Hepatocyte (in vitro differentiated cells): ENCODE measurements around the gene FERMT2. TPM values are rescaled to one million over a fixed set of nuclear protein-coding genes. Genes with fewer than 3 reads are reported as not detected.

Source experiments
- DNase-seq: peaks from one replicate; pipeline ENCODE4 v3.0.0-alpha.2; 2016; ENCODE audit warnings: low spot score
- H2AFZ ChIP-seq: fragments of 200-600 bp; sonication (generic); 2 replicates; pipeline ENCODE4 v1.6.0; 2016; ENCODE audit warnings: antibody characterized with exemption, mild to moderate bottlenecking
- H3K27ac ChIP-seq: fragments of 200-600 bp; sonication (generic); 2 replicates; pipeline ENCODE4 v1.5.1; 2016; ENCODE audit warnings: mild to moderate bottlenecking
- H3K27me3 ChIP-seq: fragments of 200-600 bp; sonication (generic); 2 replicates; pipeline ENCODE4 v1.6.1; 2016
- H3K36me3 ChIP-seq: fragments of 200-600 bp; sonication (generic); replicated peaks from 2 replicates; pipeline ENCODE4 v1.5.1; 2016; ENCODE audit warnings: low read depth; ENCODE audit not compliant: insufficient read depth
- H3K4me1 ChIP-seq: fragments of 200-600 bp; sonication (generic); 2 replicates; pipeline ENCODE4 v1.5.1; 2016; ENCODE audit warnings: mild to moderate bottlenecking, moderate library complexity; ENCODE audit not compliant: insufficient read depth
- H3K4me2 ChIP-seq: fragments of 200-600 bp; sonication (generic); 2 replicates; pipeline ENCODE4 v1.6.0; 2016
- H3K4me3 ChIP-seq: fragments of 200-600 bp; sonication (generic); 2 replicates; pipeline ENCODE4 v1.5.1; 2016; ENCODE audit warnings: mild to moderate bottlenecking
- H3K79me2 ChIP-seq: fragments of 200-600 bp; sonication (generic); 2 replicates; pipeline ENCODE4 v1.6.0; 2017; ENCODE audit warnings: mild to moderate bottlenecking
- H3K9me2 ChIP-seq: fragments of 200-600 bp; sonication (generic); replicated peaks from 2 replicates; pipeline ENCODE4 v1.6.0; 2017; ENCODE audit warnings: mild to moderate bottlenecking; ENCODE audit not compliant: insufficient read depth
- H3K9me3 ChIP-seq: fragments of 200-600 bp; sonication (generic); 2 replicates; pipeline ENCODE4 v1.5.1; 2016; ENCODE audit warnings: low read depth, mild to moderate bottlenecking
- H4K20me1 ChIP-seq: fragments of 200-600 bp; sonication (generic); 2 replicates; pipeline ENCODE4 v1.6.0; 2016; ENCODE audit warnings: mild to moderate bottlenecking; ENCODE audit not compliant: insufficient read depth, poor library complexity, severe bottlenecking
- EZH2 ChIP-seq: fragments of 200-600 bp; sonication (generic); IDR thresholded peaks from 2 replicates; pipeline ENCODE4 v1.6.1; 2016; ENCODE audit warnings: antibody characterized with exemption, mild to moderate bottlenecking, borderline replicate concordance
- EZH2phosphoT487 ChIP-seq: fragments of 200-600 bp; sonication (generic); IDR thresholded peaks from one replicate; pipeline ENCODE4 v1.6.1; 2018; ENCODE audit warnings: antibody characterized with exemption, mild to moderate bottlenecking, low read depth, moderate library complexity; ENCODE audit not compliant: unreplicated experiment, severe bottlenecking
- WGBS: methylation state at CpG from one replicate; pipeline ENCODE4 v1.1.6; 2016; ENCODE audit warnings: low lambda C conversion rate; ENCODE audit errors: missing lambda C conversion rate; 5-methylcytosine and 5-hydroxymethylcytosine counted together
- polyA plus RNA-seq: library from polyadenylated mRNA; unstranded; fragments of >200 nt; fragmentation: Nextera tagmentation; extraction: Ambion mirVana; gene quantifications from 2 replicates; pipeline ENCODE4 v1.2.1, GENCODE V29; 2016
- total RNA-seq: library from RNA; depleted of rRNA; stranded (reverse); fragments of >200 nt; gene quantifications from 2 replicates; pipeline ENCODE4 v1.2.3, GENCODE V29; 2014
- TF ChIP-seq, protein P1 (sequence below): fragments of 200-600 bp; sonication (generic); IDR thresholded peaks from 2 replicates; pipeline ENCODE4 v1.5.1; 2016; ENCODE audit warnings: antibody characterized with exemption, mild to moderate bottlenecking; ENCODE audit not compliant: poor library complexity

The FERMT2 gene
- total and polyA plus RNA-seq, 2 experiments from 2014 or later: 38.6 to 95.4 TPM

DNA sequence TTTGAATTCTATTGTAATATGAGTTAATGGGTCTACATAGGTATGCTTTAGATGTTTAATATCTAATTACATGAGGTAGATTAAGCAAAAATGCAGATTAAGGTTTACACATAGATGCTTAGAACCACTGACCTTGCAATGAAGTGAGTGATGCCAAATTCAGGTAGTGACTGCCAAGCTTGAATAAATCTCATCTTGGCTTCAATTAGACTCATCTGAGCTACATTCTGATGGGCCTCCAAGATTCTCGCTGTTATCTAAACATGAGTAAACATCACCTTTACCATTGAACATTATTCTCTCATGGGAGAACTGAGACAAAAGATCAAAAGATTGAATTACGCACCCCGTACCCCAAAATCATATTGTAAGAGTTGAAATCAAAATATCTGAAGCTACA, 90.6 kb downstream of the FERMT2 start:
- peaks cover 3% of the 10 kb centered on the region for H3K4me1 ChIP-seq
- no peaks in the 10 kb centered on the region for H3K9me2 ChIP-seq
- H2AFZ ChIP-seq: no peak overlapping the region
- H3K9me3 ChIP-seq: no peaks in the 10 kb centered on the region
- DNase-seq: no peak
- H3K36me3 ChIP-seq: no peaks in the 10 kb centered on the region
- TF ChIP-seq EZH2 (no peak), EZH2phosphoT487 (no peak)
- H4K20me1 ChIP-seq: no peaks in the 10 kb centered on the region
- H3K4me3 ChIP-seq: no peak overlapping the region
- H3K4me2 ChIP-seq: no peak overlapping the region
- WGBS: 90% methylated on average over 3 of the region's 3 CpGs
- no peak overlapping the region for H3K27ac ChIP-seq
- H3K27me3 ChIP-seq: no peaks in the 10 kb centered on the region
- H3K79me2 ChIP-seq: no peaks in the 10 kb centered on the region

DNA sequence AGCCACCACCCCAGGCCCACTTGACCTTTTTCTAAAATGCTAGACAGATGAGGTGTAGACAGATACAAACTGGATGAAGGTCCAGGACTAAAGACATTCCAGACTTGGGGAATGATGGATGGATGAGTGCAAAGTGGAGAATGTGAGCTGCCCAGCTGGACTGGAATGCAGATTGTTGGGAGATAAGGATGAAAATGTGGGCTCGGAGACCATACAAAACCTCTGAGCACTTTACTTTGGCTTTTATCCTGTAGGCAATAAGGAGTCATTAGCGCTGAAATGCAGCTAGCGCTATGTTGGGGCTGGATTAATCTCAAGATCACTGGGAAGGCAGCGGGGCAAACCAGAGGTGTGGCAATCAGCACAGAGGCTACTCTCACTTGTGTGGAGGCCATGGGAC, 94.7 kb downstream of the FERMT2 start:
- H3K4me2 ChIP-seq: no peak overlapping the region
- 67% methylated on average over 4 of the region's 4 CpGs for WGBS
- no peaks in the 10 kb centered on the region for H3K9me2 ChIP-seq
- no peak overlapping the region for H3K27ac ChIP-seq
- H3K27me3 ChIP-seq: no peaks in the 10 kb centered on the region
- H3K4me1 ChIP-seq: peaks cover 3% of the 10 kb centered on the region
- DNase-seq: no peak
- H3K79me2 ChIP-seq: no peaks in the 10 kb centered on the region
- H3K36me3 ChIP-seq: no peaks in the 10 kb centered on the region
- H3K9me3 ChIP-seq: no peaks in the 10 kb centered on the region
- no peak overlapping the region for H3K4me3 ChIP-seq
- no peak overlapping the region for H2AFZ ChIP-seq
- TF ChIP-seq, protein P1, sequence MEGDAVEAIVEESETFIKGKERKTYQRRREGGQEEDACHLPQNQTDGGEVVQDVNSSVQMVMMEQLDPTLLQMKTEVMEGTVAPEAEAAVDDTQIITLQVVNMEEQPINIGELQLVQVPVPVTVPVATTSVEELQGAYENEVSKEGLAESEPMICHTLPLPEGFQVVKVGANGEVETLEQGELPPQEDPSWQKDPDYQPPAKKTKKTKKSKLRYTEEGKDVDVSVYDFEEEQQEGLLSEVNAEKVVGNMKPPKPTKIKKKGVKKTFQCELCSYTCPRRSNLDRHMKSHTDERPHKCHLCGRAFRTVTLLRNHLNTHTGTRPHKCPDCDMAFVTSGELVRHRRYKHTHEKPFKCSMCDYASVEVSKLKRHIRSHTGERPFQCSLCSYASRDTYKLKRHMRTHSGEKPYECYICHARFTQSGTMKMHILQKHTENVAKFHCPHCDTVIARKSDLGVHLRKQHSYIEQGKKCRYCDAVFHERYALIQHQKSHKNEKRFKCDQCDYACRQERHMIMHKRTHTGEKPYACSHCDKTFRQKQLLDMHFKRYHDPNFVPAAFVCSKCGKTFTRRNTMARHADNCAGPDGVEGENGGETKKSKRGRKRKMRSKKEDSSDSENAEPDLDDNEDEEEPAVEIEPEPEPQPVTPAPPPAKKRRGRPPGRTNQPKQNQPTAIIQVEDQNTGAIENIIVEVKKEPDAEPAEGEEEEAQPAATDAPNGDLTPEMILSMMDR: no peak
- TF ChIP-seq EZH2phosphoT487 (no peak), EZH2 (no peak)
- H4K20me1 ChIP-seq: no peaks in the 10 kb centered on the region

DNA sequence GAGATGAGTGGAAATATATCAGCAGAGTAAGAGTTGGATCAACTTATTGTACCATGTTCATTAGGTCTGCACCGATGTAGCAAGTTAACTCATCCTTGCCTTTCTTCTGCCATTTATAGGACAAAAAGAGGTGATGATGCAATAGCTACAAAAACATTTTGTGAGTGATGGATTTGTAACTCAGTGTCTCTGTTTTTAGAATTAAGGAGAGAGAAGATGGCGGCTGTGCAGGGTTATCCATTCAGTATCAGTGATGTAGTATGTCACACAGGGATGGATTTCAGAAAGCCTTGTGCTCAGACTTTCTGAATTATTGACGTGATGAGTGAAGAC, 97.4 kb downstream of the FERMT2 start:
- H3K27ac ChIP-seq: no peak overlapping the region
- no peaks in the 10 kb centered on the region for H3K9me2 ChIP-seq
- H3K4me3 ChIP-seq: no peak overlapping the region
- H3K36me3 ChIP-seq: no peaks in the 10 kb centered on the region
- peaks cover 3% of the 10 kb centered on the region for H3K4me1 ChIP-seq
- H4K20me1 ChIP-seq: no peaks in the 10 kb centered on the region
- TF ChIP-seq EZH2: no peak
- no peak for TF ChIP-seq EZH2phosphoT487
- TF ChIP-seq, protein P1: no peak
- H3K27me3 ChIP-seq: no peaks in the 10 kb centered on the region
- 67% methylated on average over 3 of the region's 3 CpGs for WGBS
- H3K4me2 ChIP-seq: no peak overlapping the region
- no peak for DNase-seq
- H3K9me3 ChIP-seq: no peaks in the 10 kb centered on the region
- no peak overlapping the region for H2AFZ ChIP-seq
- H3K79me2 ChIP-seq: no peaks in the 10 kb centered on the region

DNA sequence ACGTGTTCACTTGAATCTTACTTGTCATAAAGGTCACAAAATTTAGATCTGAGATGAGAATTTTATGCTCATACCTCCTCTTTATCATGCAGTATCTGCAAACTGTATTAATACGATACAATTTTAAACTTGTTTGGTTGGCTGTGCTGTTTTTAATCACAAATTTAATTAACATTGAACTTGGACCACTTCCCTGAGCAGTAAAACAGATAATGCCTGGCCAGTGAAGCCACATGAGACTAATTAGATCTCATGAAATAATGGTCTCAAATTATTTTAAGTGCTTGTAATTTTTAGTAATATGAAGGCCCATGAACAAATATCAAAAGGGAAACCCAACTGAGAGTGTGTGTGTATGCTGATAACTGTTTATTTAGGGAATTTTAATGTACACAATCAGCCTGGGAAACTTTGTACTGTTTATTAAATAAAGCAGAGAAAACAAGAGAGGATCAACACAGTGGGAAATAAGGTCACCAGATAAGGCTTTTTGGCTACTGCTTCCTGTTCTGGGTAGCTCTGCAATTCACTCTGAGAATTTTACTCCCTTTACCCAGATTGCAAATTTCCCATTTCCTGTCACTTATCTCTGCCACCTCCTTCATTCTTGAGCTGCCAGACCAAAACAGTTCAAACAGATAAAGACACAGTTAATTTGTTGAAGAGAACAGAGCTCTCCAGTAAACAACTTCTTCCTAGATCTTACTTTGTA, 97.9 kb downstream of the FERMT2 start:
- Histone ChIP-seq H3K9me2 (no peaks in the 10 kb centered on the region), H2AFZ (no peak overlapping the region), H4K20me1 (no peaks in the 10 kb centered on the region), H3K27me3 (no peaks in the 10 kb centered on the region), H3K4me2 (peak overlapping the region; percentile 3), H3K79me2 (no peaks in the 10 kb centered on the region), H3K36me3 (no peaks in the 10 kb centered on the region), H3K9me3 (no peaks in the 10 kb centered on the region), H3K4me3 (no peak overlapping the region), H3K4me1 (peaks cover 3% of the 10 kb centered on the region), H3K27ac (no peak overlapping the region)
- 47% methylated on average over 2 of the region's 2 CpGs for WGBS
- TF ChIP-seq EZH2 (no peak), EZH2phosphoT487 (no peak)
- TF ChIP-seq, protein P1: no peak
- no peak for DNase-seq
